ENCODE data around the gene POLR3GL. TPM values are rescaled to one million over a fixed set of nuclear protein-coding genes. Genes with fewer than 3 reads are reported as not detected.
"Not testable (repeated sequence)": the region's sequence is repeated elsewhere in the genome, so short reads cannot be mapped to it uniquely, and the experiment has no call there.

Gene POLR3GL
- total RNA-seq, 1 donor from 2014 or later = 22.9 TPM

GRCh38 chr1:145918992-145919939, 45.2 kb upstream of the POLR3GL start:
- peak in 1 of 2 donors; percentile 77 for DNase-seq (ENCODE audit: low spot score in 2 of 2)
- Histone ChIP-seq H3K4me1 (peaks cover 7 to 24% of the 10 kb centered on the region in 2 donors), H3K36me3 (peaks cover 14 to 27% of the 10 kb centered on the region in 2 donors), H3K9me3 (no peaks in the 10 kb centered on the region), H3K27ac (peak overlapping the region; percentile 80 to 92), H3K4me3 (peak overlapping the region; percentile 76 to 91), H3K27me3 (no peaks in the 10 kb centered on the region)
- intact Hi-C loops (cut with DNase I) = no loop called here
- peak in 1 of 3 experiments; percentile 26 for TF ChIP-seq CTCF (IDR thresholded peaks at IDR 0.05)

GRCh38 chr1:145920297-145920696, 44.2 kb upstream of the POLR3GL start:
- H3K27ac ChIP-seq; intact Hi-C loops (cut with DNase I); H3K9me3 ChIP-seq; H3K27me3 ChIP-seq; DNase-seq (ENCODE audit: low spot score in 2 of 2): not testable (repeated sequence)
- peak overlapping the region in 1 of 2 donors; percentile 91 for H3K4me3 ChIP-seq
- peaks cover 7 to 24% of the 10 kb centered on the region in 2 donors for H3K4me1 ChIP-seq
- H3K36me3 ChIP-seq = peaks cover 10 to 24% of the 10 kb centered on the region in 2 donors

- no peak for DNase-seq (ENCODE audit: low spot score in 2 of 2)
- Histone ChIP-seq H3K4me1 (peaks cover 10 to 24% of the 10 kb centered on the region in 2 donors), H3K27me3 (no peaks in the 10 kb centered on the region), H3K36me3 (peaks cover 5 to 13% of the 10 kb centered on the region in 2 donors), H3K9me3 (no peaks in the 10 kb centered on the region), H3K27ac (no peak overlapping the region), H3K4me3 (no peak overlapping the region)
- TF ChIP-seq CTCF (IDR thresholded peaks at IDR 0.05) = no peak
- intact Hi-C loops (cut with DNase I) = no loop called here
Observed at GRCh38 chr1:145922266-145922665, 42.2 kb upstream of the POLR3GL start.

GRCh38 chr1:145926686-145927062, 37.8 kb upstream of the POLR3GL start:
- no peak for DNase-seq (ENCODE audit: low spot score in 2 of 2)
- peak overlapping the region; percentile 70 to 73 for H3K4me3 ChIP-seq
- H3K27me3 ChIP-seq = no peaks in the 10 kb centered on the region
- no peaks in the 10 kb centered on the region for H3K9me3 ChIP-seq
- no peak for TF ChIP-seq CTCF (IDR thresholded peaks at IDR 0.05)
- peaks cover 13 to 19% of the 10 kb centered on the region in 2 donors for H3K36me3 ChIP-seq
- peaks cover 6 to 12% of the 10 kb centered on the region in 2 donors for H3K4me1 ChIP-seq
- intact Hi-C loops (cut with DNase I) = loop anchor here (1.0 to 2.0 kb wide), 3 partner anchors 17 to 86 kb away; partner anchors contain the start of gene LIX1L
- peak overlapping the region; percentile 97 to 98 for H3K27ac ChIP-seq

GRCh38 chr1:145927063-145927886, 37.2 kb upstream of the POLR3GL start, which contains the start of gene RBM8A:
RBM8A (minus strand) TSS chr1:145927484; CDS start chr1:145927426, 58 bp downstream.
- Histone ChIP-seq H3K27me3 (no peaks in the 10 kb centered on the region), H3K36me3 (peaks cover 13 to 19% of the 10 kb centered on the region in 2 donors), H3K27ac (peak within 1 kb of the TSS; percentile 97 to 98), H3K9me3 (no peaks in the 10 kb centered on the region), H3K4me3 (peak within 1 kb of the TSS; percentile 70 to 73), H3K4me1 (peaks cover 6 to 12% of the 10 kb centered on the region in 2 donors)
- peak; percentile 63 to 76 (median 68) for TF ChIP-seq CTCF (IDR thresholded peaks at IDR 0.05)
- DNase-seq (ENCODE audit: low spot score in 2 of 2) = peak; percentile 88 to 98
- intact Hi-C loops (cut with DNase I) = loop anchor here (1.0 to 2.0 kb wide), 3 partner anchors 18 to 86 kb away; partner anchors contain the start of gene LIX1L
